PC-3 (cell line): Measurements from ENCODE around the gene GALR2.

Source experiments
- CTCF ChIP-seq: fragments of 300-600 bp; sonication (generic); conservative IDR thresholded peaks from 2 replicates; pipeline ENCODE4 v1.5.1; 2017; ENCODE audit warnings: antibody characterized with exemption, low read depth, mild to moderate bottlenecking, low read length
- EZH2 ChIP-seq: fragments of 300-600 bp; sonication (generic); IDR thresholded peaks from one replicate; pipeline ENCODE4 v1.6.1; 2017; ENCODE audit warnings: antibody characterized with exemption, mild to moderate bottlenecking, low read length; ENCODE audit not compliant: unreplicated experiment

- TF ChIP-seq CTCF (no peak), EZH2 (no peak)
Measured at GRCh38 chr17:76054112-76054476, 20.5 kb upstream of the GALR2 start.
